ENCODE measurements around the gene HS6ST2. TPM values are rescaled to one million over a fixed set of nuclear protein-coding genes. Genes with fewer than 3 reads are reported as not detected.

Gene HS6ST2
- total and polyA plus RNA-seq, 11 donors = 0.05 to 0.54 (median 0.17) TPM; not detected in 3

GRCh38 chrX:132728296-132728695 is 230.1 kb downstream of the HS6ST2 start:
- H3K4me3 ChIP-seq = no peak overlapping the region
- DNase-seq = no peak
- intact Hi-C loops (cut with DNase I) = no loop called here
- no peaks in the 10 kb centered on the region for H3K36me3 ChIP-seq
- WGBS, 4 donors = 63 to 89% (median 76%) methylated on average over 6 of the region's 6 CpGs
- no peak for ATAC-seq
- TF ChIP-seq CTCF (IDR thresholded peaks at IDR 0.05) = no peak
- no peak for TF ChIP-seq POLR2A (IDR thresholded peaks at IDR 0.05)
- peaks cover 0 to 12% (median 0%) of the 10 kb centered on the region in 9 donors for H3K27me3 ChIP-seq
- H3K9me3 ChIP-seq = no peaks in the 10 kb centered on the region
- H3K27ac ChIP-seq = no peak overlapping the region
- no peaks in the 10 kb centered on the region for H3K4me1 ChIP-seq

- DNase-seq (no peak), ATAC-seq (no peak)
- WGBS, 4 donors = 0 to 100% (median 65%) methylated on average over 1 of the region's 1 CpG
- H3K4me1 ChIP-seq = no peaks in the 10 kb centered on the region
- peaks cover 0 to 7% (median 0%) of the 10 kb centered on the region in 12 donors for H3K9me3 ChIP-seq
- intact Hi-C loops (cut with DNase I) = no loop called here
- H3K36me3 ChIP-seq = no peaks in the 10 kb centered on the region
- no peak overlapping the region for H3K27ac ChIP-seq
- peaks cover 0 to 28% (median 0%) of the 10 kb centered on the region in 9 donors for H3K27me3 ChIP-seq
- TF ChIP-seq CTCF (IDR thresholded peaks at IDR 0.05) (no peak), POLR2A (IDR thresholded peaks at IDR 0.05) (no peak)
- no peak overlapping the region for H3K4me3 ChIP-seq
Observed at GRCh38 chrX:132718431-132718958, 239.9 kb downstream of the HS6ST2 start.

GRCh38 chrX:132716006-132716405 is 242.4 kb downstream of the HS6ST2 start:
- ATAC-seq (no peak), DNase-seq (no peak)
- TF ChIP-seq POLR2A (IDR thresholded peaks at IDR 0.05) (no peak), CTCF (IDR thresholded peaks at IDR 0.05) (peak in 4 of 12 donors; percentile 6 to 13 (median 11))
- Histone ChIP-seq H3K4me1 (no peaks in the 10 kb centered on the region), H3K27me3 (peaks cover 0 to 32% (median 0%) of the 10 kb centered on the region in 9 donors), H3K4me3 (no peak overlapping the region), H3K36me3 (no peaks in the 10 kb centered on the region), H3K27ac (no peak overlapping the region), H3K9me3 (peaks cover 0 to 7% (median 0%) of the 10 kb centered on the region in 12 donors)
- WGBS, 4 donors = 39 to 54% (median 46%) methylated on average over 3 of the region's 3 CpGs
- intact Hi-C loops (cut with DNase I) = no loop called here

GRCh38 chrX:132714913-132715312 is 243.5 kb downstream of the HS6ST2 start:
- no peak overlapping the region for H3K4me3 ChIP-seq
- no peak overlapping the region for H3K27ac ChIP-seq
- ATAC-seq (no peak), DNase-seq (no peak)
- H3K4me1 ChIP-seq = no peaks in the 10 kb centered on the region
- intact Hi-C loops (cut with DNase I) = no loop called here
- 44 to 70% (median 61%) methylated on average over 5 of the region's 5 CpGs for WGBS, 4 donors
- no peak for TF ChIP-seq POLR2A (IDR thresholded peaks at IDR 0.05)
- TF ChIP-seq CTCF (IDR thresholded peaks at IDR 0.05) = no peak
- peaks cover 0 to 1% (median 0%) of the 10 kb centered on the region in 12 donors for H3K9me3 ChIP-seq
- no peaks in the 10 kb centered on the region for H3K36me3 ChIP-seq
- H3K27me3 ChIP-seq = peaks cover 0 to 23% (median 0%) of the 10 kb centered on the region in 9 donors
